ENCODE results near the gene XNDC1N. TPM values are rescaled to one million over a fixed set of nuclear protein-coding genes. Genes with fewer than 3 reads are reported as not detected.
"Not testable (repeated sequence)": the region's sequence is repeated elsewhere in the genome, so short reads cannot be mapped to it uniquely, and the experiment has no call there.

Gene XNDC1N
- total RNA-seq, 1 experiment from 2014 or later = 4.2 TPM

- H3K36me3 ChIP-seq (replicated peaks; ENCODE audit: control insufficient read depth, insufficient read depth, low read length); H3K27me3 ChIP-seq (ENCODE audit: control insufficient read depth, insufficient read depth, low read length); DNase-seq; H3K4me3 ChIP-seq (ENCODE audit: insufficient read depth, low read depth, low read length): not testable (repeated sequence)
Observed at GRCh38 chr11:71911986-71912340, 16.4 kb downstream of the XNDC1N start.

DNA sequence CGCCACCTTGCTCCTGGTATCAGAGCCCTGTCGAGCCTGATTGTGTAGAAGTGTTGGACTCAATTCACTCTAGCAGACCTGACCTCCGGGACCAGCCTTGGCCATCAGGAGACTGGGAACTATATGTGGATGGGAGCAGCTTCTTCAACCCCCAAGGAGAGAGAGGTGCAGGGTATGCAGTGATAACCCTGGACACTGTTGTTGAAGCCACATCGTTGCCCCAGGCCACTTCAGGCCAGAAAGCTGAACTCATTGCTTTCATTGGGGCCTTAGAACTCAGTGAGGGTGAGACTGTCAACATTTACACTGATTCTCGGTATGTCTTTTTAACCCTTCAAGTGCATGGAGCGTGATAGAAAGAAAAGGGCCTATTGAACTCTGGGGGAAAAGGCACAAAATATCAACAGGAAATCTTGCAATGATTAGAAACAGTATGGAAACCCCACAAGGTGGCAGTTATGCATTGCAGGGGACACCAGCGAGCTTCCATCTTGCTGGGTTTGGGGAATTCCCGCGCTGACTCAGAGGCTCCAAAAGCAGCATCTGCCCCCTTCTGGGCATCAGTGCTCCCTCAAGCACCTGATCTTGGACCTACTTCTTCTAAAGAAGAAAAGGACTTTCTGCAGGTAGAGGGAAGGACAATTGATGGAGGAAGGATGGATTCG, 16.9 kb downstream of the XNDC1N start:
- H3K27me3 ChIP-seq (ENCODE audit: control insufficient read depth, insufficient read depth, low read length); H3K4me3 ChIP-seq (ENCODE audit: insufficient read depth, low read depth, low read length); H3K36me3 ChIP-seq (replicated peaks; ENCODE audit: control insufficient read depth, insufficient read depth, low read length); DNase-seq: not testable (repeated sequence)

- H3K4me3 ChIP-seq (ENCODE audit: insufficient read depth, low read depth, low read length); H3K36me3 ChIP-seq (replicated peaks; ENCODE audit: control insufficient read depth, insufficient read depth, low read length); H3K27me3 ChIP-seq (ENCODE audit: control insufficient read depth, insufficient read depth, low read length); DNase-seq: not testable (repeated sequence)
Observed at GRCh38 chr11:71910775-71911174, 17.6 kb downstream of the XNDC1N start.

- no peaks in the 10 kb centered on the region for H3K36me3 ChIP-seq (replicated peaks; ENCODE audit: control insufficient read depth, insufficient read depth, low read length)
- H3K27me3 ChIP-seq (ENCODE audit: control insufficient read depth, insufficient read depth, low read length) = no peaks in the 10 kb centered on the region
- H3K4me3 ChIP-seq (ENCODE audit: insufficient read depth, low read depth, low read length) = no peak overlapping the region
- no peak for DNase-seq
Observed at GRCh38 chr11:71908218-71908617, 20.2 kb downstream of the XNDC1N start.

DNA sequence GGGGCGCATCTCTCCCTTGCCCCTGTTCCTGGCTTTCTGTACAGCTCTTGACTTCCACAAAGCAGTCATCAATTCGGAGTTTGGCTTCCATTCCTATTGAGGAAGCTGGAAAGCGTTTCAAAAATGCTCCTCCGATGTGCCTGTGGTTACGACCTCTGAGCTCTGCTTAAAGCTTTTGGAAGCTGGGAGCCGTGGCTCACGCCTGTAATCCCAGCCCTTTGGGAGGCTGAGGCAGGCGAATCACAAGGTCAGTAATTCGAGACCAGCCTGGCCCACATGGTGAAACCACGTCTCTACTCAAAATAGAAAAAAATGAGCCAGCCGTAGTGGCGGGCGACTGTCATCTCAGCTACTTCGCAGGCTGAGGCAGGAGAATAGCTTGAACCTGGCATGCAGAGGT, 27.3 kb downstream of the XNDC1N start:
- H3K4me3 ChIP-seq (ENCODE audit: insufficient read depth, low read depth, low read length); H3K36me3 ChIP-seq (replicated peaks; ENCODE audit: control insufficient read depth, insufficient read depth, low read length); DNase-seq; H3K27me3 ChIP-seq (ENCODE audit: control insufficient read depth, insufficient read depth, low read length): not testable (repeated sequence)

DNA sequence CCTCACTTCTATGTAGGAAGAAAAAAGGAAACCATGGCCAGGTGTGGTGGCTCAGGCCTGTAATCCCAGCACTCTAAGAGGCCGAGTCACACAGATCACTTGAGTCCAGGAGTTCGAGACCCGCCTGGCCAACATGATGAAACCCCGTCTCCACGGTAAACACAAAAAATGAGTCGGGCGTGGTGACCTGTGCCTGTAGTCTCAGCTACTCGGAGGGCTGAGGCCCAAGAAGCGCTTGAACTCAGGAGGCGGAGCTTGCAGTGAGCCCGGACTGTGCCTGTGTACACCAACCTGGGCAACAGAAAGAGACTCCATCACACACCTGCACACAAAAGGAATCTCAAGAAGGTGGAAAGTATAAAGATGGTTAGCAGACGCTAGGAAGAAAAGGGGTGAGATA, 32.4 kb downstream of the XNDC1N start:
- H3K27me3 ChIP-seq (ENCODE audit: control insufficient read depth, insufficient read depth, low read length) = no peaks in the 10 kb centered on the region
- no peak for DNase-seq
- H3K4me3 ChIP-seq (ENCODE audit: insufficient read depth, low read depth, low read length) = no peak overlapping the region
- no peaks in the 10 kb centered on the region for H3K36me3 ChIP-seq (replicated peaks; ENCODE audit: control insufficient read depth, insufficient read depth, low read length)

GRCh38 chr11:71889181-71889872, 39.1 kb downstream of the XNDC1N start:
- not testable (repeated sequence) for DNase-seq; H3K4me3 ChIP-seq (ENCODE audit: insufficient read depth, low read depth, low read length); H3K36me3 ChIP-seq (replicated peaks; ENCODE audit: control insufficient read depth, insufficient read depth, low read length); H3K27me3 ChIP-seq (ENCODE audit: control insufficient read depth, insufficient read depth, low read length)

- H3K36me3 ChIP-seq (replicated peaks; ENCODE audit: control insufficient read depth, insufficient read depth, low read length); DNase-seq; H3K4me3 ChIP-seq (ENCODE audit: insufficient read depth, low read depth, low read length); H3K27me3 ChIP-seq (ENCODE audit: control insufficient read depth, insufficient read depth, low read length): not testable (repeated sequence)
Observed at GRCh38 chr11:71888335-71889010, 39.9 kb downstream of the XNDC1N start.

- not testable (repeated sequence) for DNase-seq; H3K27me3 ChIP-seq (ENCODE audit: control insufficient read depth, insufficient read depth, low read length); H3K36me3 ChIP-seq (replicated peaks; ENCODE audit: control insufficient read depth, insufficient read depth, low read length); H3K4me3 ChIP-seq (ENCODE audit: insufficient read depth, low read depth, low read length)
Observed at GRCh38 chr11:71885806-71886205, 42.6 kb downstream of the XNDC1N start.

Other genes starting within 250 kb of the XNDC1N start
- not detected in 2 replicates for gene DEFB108B, start 95.4 kb downstream of the XNDC1N start, total RNA-seq (2014; rRNA removed; shearing (Covaris generic))
- gene DEFB131B, start 50.1 kb downstream of the XNDC1N start, total RNA-seq (2014; rRNA removed; shearing (Covaris generic)) = not detected in 2 replicates
- gene RNF121, start 452 bp upstream of the XNDC1N start, total RNA-seq (2014; rRNA removed; shearing (Covaris generic)) = 18.7 and 22.7 TPM in 2 replicates
- gene IL18BP, start 70.3 kb upstream of the XNDC1N start, total RNA-seq (2014; rRNA removed; shearing (Covaris generic)) = 3.1 and 4.5 TPM in 2 replicates
- gene NUMA1, start 151.9 kb upstream of the XNDC1N start, total RNA-seq (2014; rRNA removed; shearing (Covaris generic)) = 97.5 and 125 TPM in 2 replicates
- 4.2 and 6.7 TPM in 2 replicates for gene LRRC51, start 152.3 kb upstream of the XNDC1N start, total RNA-seq (2014; rRNA removed; shearing (Covaris generic))
- 97.8 and 114 TPM in 2 replicates for gene LAMTOR1, start 174.7 kb upstream of the XNDC1N start, total RNA-seq (2014; rRNA removed; shearing (Covaris generic))
- 0.14 TPM in 1 of 2 replicates, not detected in the other for gene TOMT, start 177.3 kb upstream of the XNDC1N start, total RNA-seq (2014; rRNA removed; shearing (Covaris generic))
- 50.0 and 62.6 TPM in 2 replicates for gene ANAPC15, start 184.1 kb upstream of the XNDC1N start, total RNA-seq (2014; rRNA removed; shearing (Covaris generic))
- not detected in 2 replicates for gene FOLR3, start 207.1 kb upstream of the XNDC1N start, total RNA-seq (2014; rRNA removed; shearing (Covaris generic))